Adrenal gland (tissue), 5 donors: ENCODE measurements around the gene HSP90AB1.

Source experiments
- POLR2A ChIP-seq, 2 donors: fragments of 450-650 bp; IDR thresholded peaks; one replicate each; pipeline ENCODE4 v1.6.1; 2017; ENCODE audit warnings: antibody characterized with exemption in 2 of 2, mild to moderate bottlenecking in 2 of 2, moderate library complexity in 1 of 2
- TF ChIP-seq, protein P1 (sequence below), 6 experiments: fragments of 450-650 bp in 4 of 6; fragments of 200-600 bp in 2 of 6; sonication (generic) in 1 of 6; IDR thresholded peaks; 1 replicate in 5 of 6; 2 replicates in 1 of 6; pipeline versions ENCODE4 v1.5.1 to v1.8.0; 2016 to 2021; ENCODE audit warnings: antibody characterized with exemption in 6 of 6, mild to moderate bottlenecking in 2 of 6, moderate library complexity in 1 of 6
- donor health status: DM: no; HTN: no; CAD: no.

GRCh38 chr6:44216677-44217331, 30.1 kb upstream of the HSP90AB1 start, which contains the start of gene MYMX:
- TF ChIP-seq, protein P1, sequence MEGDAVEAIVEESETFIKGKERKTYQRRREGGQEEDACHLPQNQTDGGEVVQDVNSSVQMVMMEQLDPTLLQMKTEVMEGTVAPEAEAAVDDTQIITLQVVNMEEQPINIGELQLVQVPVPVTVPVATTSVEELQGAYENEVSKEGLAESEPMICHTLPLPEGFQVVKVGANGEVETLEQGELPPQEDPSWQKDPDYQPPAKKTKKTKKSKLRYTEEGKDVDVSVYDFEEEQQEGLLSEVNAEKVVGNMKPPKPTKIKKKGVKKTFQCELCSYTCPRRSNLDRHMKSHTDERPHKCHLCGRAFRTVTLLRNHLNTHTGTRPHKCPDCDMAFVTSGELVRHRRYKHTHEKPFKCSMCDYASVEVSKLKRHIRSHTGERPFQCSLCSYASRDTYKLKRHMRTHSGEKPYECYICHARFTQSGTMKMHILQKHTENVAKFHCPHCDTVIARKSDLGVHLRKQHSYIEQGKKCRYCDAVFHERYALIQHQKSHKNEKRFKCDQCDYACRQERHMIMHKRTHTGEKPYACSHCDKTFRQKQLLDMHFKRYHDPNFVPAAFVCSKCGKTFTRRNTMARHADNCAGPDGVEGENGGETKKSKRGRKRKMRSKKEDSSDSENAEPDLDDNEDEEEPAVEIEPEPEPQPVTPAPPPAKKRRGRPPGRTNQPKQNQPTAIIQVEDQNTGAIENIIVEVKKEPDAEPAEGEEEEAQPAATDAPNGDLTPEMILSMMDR (IDR thresholded peaks at IDR 0.05), result no peak
- TF ChIP-seq POLR2A (IDR thresholded peaks at IDR 0.05), result no peak
